Erythroblast (primary cell): ENCODE measurements around the gene LACRT.

ENCODE experiments used
- DNase-seq, 2 experiments: peaks; one replicate each; lab custom pipeline; 2025; lab: John Stamatoyannopoulos, UW
- GATA1 ChIP-seq: IDR thresholded peaks from 2 replicates; pipeline ENCODE4 v1.6.1; 2011; ENCODE audit warnings: low read depth, mild to moderate bottlenecking, control low read depth, low read length, moderate library complexity
- POLR2A ChIP-seq: IDR thresholded peaks from 2 replicates; pipeline ENCODE4 v1.6.1; 2011; ENCODE audit warnings: mild to moderate bottlenecking, low read length

The LACRT gene

GRCh38 chr12:54603173-54603814, 31.4 kb downstream of the LACRT start:
- TF ChIP-seq POLR2A (no peak), GATA1 (no peak)
- DNase-seq: peak; percentile 52 to 71

GRCh38 chr12:54602661-54603060, 32.0 kb downstream of the LACRT start:
- no peak for DNase-seq
- TF ChIP-seq POLR2A (no peak), GATA1 (no peak)

- TF ChIP-seq GATA1 (no peak), POLR2A (no peak)
Measured at GRCh38 chr12:54601841-54602240, 32.9 kb downstream of the LACRT start.

GRCh38 chr12:54598970-54599369, 35.7 kb downstream of the LACRT start:
- no peak for DNase-seq
- TF ChIP-seq GATA1 (no peak), POLR2A (no peak)

More at GRCh38 chr12:54601841-54602240, 32.9 kb downstream of the LACRT start:
- DNase-seq: peak in 1 of 2 experiments; percentile 45

GRCh38 chr12:54596526-54596946, 38.2 kb downstream of the LACRT start:
- no peak for TF ChIP-seq POLR2A
- TF ChIP-seq GATA1: no peak
- DNase-seq: peak; percentile 39 to 66

- no peak for TF ChIP-seq POLR2A
- TF ChIP-seq GATA1: no peak
- no peak for DNase-seq
Measured at GRCh38 chr12:54595471-54595870, 39.2 kb downstream of the LACRT start.

- DNase-seq: no peak
- TF ChIP-seq POLR2A (no peak), GATA1 (no peak)
Measured at GRCh38 chr12:54593725-54594124, 41.0 kb downstream of the LACRT start.

- no peak for DNase-seq
- no peak for TF ChIP-seq GATA1
- TF ChIP-seq POLR2A: no peak
Measured at GRCh38 chr12:54593135-54593534, 41.6 kb downstream of the LACRT start.

- DNase-seq: no peak
- TF ChIP-seq GATA1 (no peak), POLR2A (no peak)
Measured at GRCh38 chr12:54592316-54592715, 42.4 kb downstream of the LACRT start.

- no peak for DNase-seq
- TF ChIP-seq POLR2A (no peak), GATA1 (no peak)
Measured at GRCh38 chr12:54590978-54591591, 43.6 kb downstream of the LACRT start.

- DNase-seq: no peak
- TF ChIP-seq POLR2A (no peak), GATA1 (no peak)
Measured at GRCh38 chr12:54589964-54590363, 44.7 kb downstream of the LACRT start.

- no peak for DNase-seq
- TF ChIP-seq POLR2A (no peak), GATA1 (no peak)
Measured at GRCh38 chr12:54588890-54589267, 45.8 kb downstream of the LACRT start.

GRCh38 chr12:54588110-54588889, 46.4 kb downstream of the LACRT start, which contains the start of gene PPP1R1A:
Gene PPP1R1A, minus strand, starts transcription at chr12:54588659. Its CDS starts 171 bp downstream, at chr12:54588488.
- TF ChIP-seq GATA1 (no peak), POLR2A (no peak)
- no peak for DNase-seq
